Keratinocyte (primary cell): Measurements from ENCODE around the gene HMGXB3. TPM values are rescaled to one million over a fixed set of nuclear protein-coding genes. Genes with fewer than 3 reads are reported as not detected.

Experiments
- DNase-seq: peaks from one replicate; pipeline ENCODE4 v3.0.0-alpha.2; 2011; ENCODE audit warnings: low read depth, missing footprints, low spot score
- FAIRE-seq: peaks from 2 replicates; lab custom pipeline; 2011; peaks lifted over from hg19 to GRCh38; lab: Jason Lieb, UNC
- H2AFZ ChIP-seq: 2 replicates; pipeline ENCODE4 v1.6.0; 2012; ENCODE audit warnings: low read length, control low read depth, inconsistent platforms; ENCODE audit not compliant: control insufficient read depth
- H3K27ac ChIP-seq: 2 replicates; pipeline ENCODE4 v1.5.1; 2011; ENCODE audit warnings: low read length; ENCODE audit not compliant: control insufficient read depth, insufficient read depth
- H3K27me3 ChIP-seq: 3 replicates; pipeline ENCODE4 v1.6.0; 2011; ENCODE audit warnings: low read length; ENCODE audit not compliant: control insufficient read depth, insufficient read depth; ENCODE audit errors: extremely low read depth
- H3K36me3 ChIP-seq, 2 experiments: 2 replicates in 1 of 2; 3 replicates in 1 of 2; pipeline ENCODE4 v1.5.1; 2011; ENCODE audit warnings: low read length in 2 of 2, mild to moderate bottlenecking in 1 of 2; ENCODE audit not compliant: control insufficient read depth in 2 of 2, insufficient read depth in 2 of 2; ENCODE audit errors: extremely low read depth in 1 of 2
- H3K4me1 ChIP-seq: 3 replicates; pipeline ENCODE4 v1.5.1; 2011; ENCODE audit warnings: low read length; ENCODE audit not compliant: control insufficient read depth, insufficient read depth; ENCODE audit errors: extremely low read depth
- H3K4me2 ChIP-seq: 3 replicates; pipeline ENCODE4 v1.6.0; 2011; ENCODE audit warnings: low read depth, low read length; ENCODE audit not compliant: control insufficient read depth, insufficient read depth; ENCODE audit errors: extremely low read depth
- H3K4me3 ChIP-seq, 3 experiments: fragments of 200-600 bp in 1 of 3; sonication (generic) in 1 of 3; 2 replicates in 2 of 3; 3 replicates in 1 of 3; pipeline ENCODE4 v1.5.1; 2011 to 2016; ENCODE audit warnings: low read length in 3 of 3, mild to moderate bottlenecking in 3 of 3, control low read depth in 2 of 3, inconsistent platforms in 1 of 3, low read depth in 1 of 3, mixed read lengths in 1 of 3, mixed run types in 1 of 3, moderate library complexity in 1 of 3; ENCODE audit not compliant: control insufficient read depth in 2 of 3, insufficient read depth in 2 of 3; ENCODE audit errors: extremely low read depth in 1 of 3
- H3K79me2 ChIP-seq: 2 replicates; pipeline ENCODE4 v1.6.0; 2012; ENCODE audit warnings: low read length; ENCODE audit not compliant: control insufficient read depth, insufficient read depth
- H3K9ac ChIP-seq: 3 replicates; pipeline ENCODE4 v1.6.0; 2011; ENCODE audit warnings: low read length; ENCODE audit not compliant: control insufficient read depth, insufficient read depth; ENCODE audit errors: extremely low read depth
- H3K9me1 ChIP-seq: 3 replicates; pipeline ENCODE4 v1.6.0; 2011; ENCODE audit warnings: low read length; ENCODE audit not compliant: control insufficient read depth, insufficient read depth; ENCODE audit errors: extremely low read depth
- H3K9me3 ChIP-seq: 2 replicates; pipeline ENCODE4 v1.5.1; 2012; ENCODE audit warnings: low read depth, low read length; ENCODE audit not compliant: control insufficient read depth
- H4K20me1 ChIP-seq: 3 replicates; pipeline ENCODE4 v1.6.0; 2011; ENCODE audit warnings: low read length; ENCODE audit not compliant: control insufficient read depth, insufficient read depth; ENCODE audit errors: extremely low read depth
- CTCF ChIP-seq, 3 experiments: IDR thresholded peaks in 1 of 3; conservative IDR thresholded peaks in 1 of 3; optimal IDR thresholded peaks in 1 of 3; 2 replicates in 2 of 3; 3 replicates in 1 of 3; pipeline versions ENCODE3 to v1.5.1; 2011; ENCODE audit warnings: low read length in 3 of 3, mild to moderate bottlenecking in 3 of 3, moderate library complexity in 2 of 3, control low read depth in 1 of 3, inconsistent platforms in 1 of 3; ENCODE audit not compliant: insufficient read depth in 2 of 3; ENCODE audit errors: extremely low read depth in 1 of 3
- EZH2 ChIP-seq: IDR thresholded peaks from one replicate; pipeline ENCODE4 v1.6.1; 2012; ENCODE audit warnings: inconsistent platforms, mild to moderate bottlenecking, low read length, moderate library complexity
- dilution Hi-C: fragments of 300-500 bp; cut with MboI; formaldehyde crosslinking; loops from one replicate; pipeline ENCODE4 v1.7.0; 2020; ENCODE audit warnings: low sequenced_read_pairs; ENCODE audit not compliant: extremely low pct_ligation_motif_present
- polyA plus RNA-seq, 5 experiments: library from polyadenylated mRNA; depleted of rRNA in 3 of 5; stranded (reverse) in 3 of 5; stranded (forward) in 1 of 5; unstranded in 1 of 5; fragments of >200 nt; gene quantifications; 1 replicate in 1 of 5; 2 replicates in 3 of 5; 3 replicates in 1 of 5; pipeline versions ENCODE4 v1.2.1 to v1.2.3, GENCODE V29; 2011 to 2012; ENCODE audit warnings: missing spikeins in 2 of 5, low read depth in 1 of 5, low replicate concordance in 1 of 5

Gene HMGXB3
- polyA plus RNA-seq, 1 donor (not counting 4 experiments of a cell fraction or from before 2014, with no cell fraction given): 39.4 TPM

GRCh38 chr5:150062216-150062922, 61.8 kb downstream of the HMGXB3 start:
- DNase-seq (no peak), FAIRE-seq (no peak)
- dilution Hi-C loops: no loop called here

GRCh38 chr5:150063638-150064037, 63.1 kb downstream of the HMGXB3 start:
- H3K4me3 ChIP-seq: no peak overlapping the region
- no peaks in the 10 kb centered on the region for H4K20me1 ChIP-seq
- no peak for TF ChIP-seq CTCF (optimal IDR thresholded peaks at IDR 0.05 in 1 of 3, IDR thresholded peaks at IDR 0.05 in 1 of 3, conservative IDR thresholded peaks at IDR 0.05 in 1 of 3; ENCODE audit: extremely low read depth in 1 of 3, insufficient read depth in 2 of 3, low read length in 3 of 3)
- TF ChIP-seq EZH2: no peak
- peaks cover 9% of the 10 kb centered on the region for H3K4me1 ChIP-seq
- H3K9ac ChIP-seq: no peak overlapping the region
- no peaks in the 10 kb centered on the region for H3K79me2 ChIP-seq
- H3K9me1 ChIP-seq: no peaks in the 10 kb centered on the region
- H3K4me2 ChIP-seq: no peak overlapping the region
- DNase-seq: no peak
- no peak overlapping the region for H2AFZ ChIP-seq
- dilution Hi-C loops: no loop called here
- no peaks in the 10 kb centered on the region for H3K36me3 ChIP-seq
- no peak for FAIRE-seq
- H3K9me3 ChIP-seq: no peaks in the 10 kb centered on the region
- H3K27me3 ChIP-seq: peaks cover 17% of the 10 kb centered on the region
- H3K27ac ChIP-seq: no peak overlapping the region

More at GRCh38 chr5:150062216-150062922, 61.8 kb downstream of the HMGXB3 start:
- no peak for TF ChIP-seq CTCF (optimal IDR thresholded peaks at IDR 0.05 in 1 of 3, IDR thresholded peaks at IDR 0.05 in 1 of 3, conservative IDR thresholded peaks at IDR 0.05 in 1 of 3; ENCODE audit: extremely low read depth in 1 of 3, insufficient read depth in 2 of 3, low read length in 3 of 3)
- TF ChIP-seq EZH2: no peak
- Histone ChIP-seq H2AFZ (no peak overlapping the region), H3K36me3 (no peaks in the 10 kb centered on the region), H3K4me1 (peaks cover 12% of the 10 kb centered on the region), H3K79me2 (no peaks in the 10 kb centered on the region), H4K20me1 (no peaks in the 10 kb centered on the region), H3K9ac (no peak overlapping the region), H3K4me2 (no peak overlapping the region), H3K4me3 (no peak overlapping the region), H3K9me1 (no peaks in the 10 kb centered on the region), H3K27ac (no peak overlapping the region), H3K27me3 (peaks cover 17% of the 10 kb centered on the region), H3K9me3 (no peaks in the 10 kb centered on the region)
